GM12864 (cell line): ENCODE data around the gene PSME1.

Experiments
- DNase-seq: peaks from one replicate; pipeline ENCODE4 v3.0.0-alpha.2; 2011; ENCODE audit warnings: low read depth
- H3K4me3 ChIP-seq: 2 replicates; pipeline ENCODE4 v1.5.1; 2011; ENCODE audit warnings: mild to moderate bottlenecking, low read depth, low read length, control low read depth
- TF ChIP-seq, protein P1 (sequence below): IDR thresholded peaks from 2 replicates; pipeline ENCODE4 v1.5.1; 2011; ENCODE audit warnings: low read depth, mild to moderate bottlenecking, moderate library complexity, low read length, control low read depth, inconsistent platforms; ENCODE audit errors: missing control alignments

The PSME1 gene

DNA sequence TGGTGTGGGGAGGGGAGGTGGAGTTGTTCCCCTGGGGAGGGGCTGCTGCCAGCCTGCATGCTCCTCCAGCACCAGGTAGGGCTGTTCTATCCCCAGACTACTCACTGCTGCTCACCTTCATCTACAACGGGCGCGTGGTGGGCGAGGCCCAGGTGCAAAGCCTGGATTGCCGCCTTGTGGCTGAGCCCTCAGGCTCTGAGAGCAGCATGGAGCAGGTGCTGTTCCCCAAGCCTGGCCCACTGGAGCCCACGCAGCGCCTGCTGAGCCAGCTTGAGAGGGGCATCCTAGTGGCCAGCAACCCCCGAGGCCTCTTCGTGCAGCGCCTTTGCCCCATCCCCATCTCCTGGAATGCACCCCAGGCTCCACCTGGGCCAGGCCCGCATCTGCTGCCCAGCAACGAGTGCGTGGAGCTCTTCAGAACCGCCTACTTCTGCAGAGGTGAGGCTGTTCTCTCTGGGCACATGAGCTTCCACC, 28.6 kb downstream of the PSME1 start:
- DNase-seq: no peak
- no peak overlapping the region for H3K4me3 ChIP-seq
- TF ChIP-seq, protein P1, sequence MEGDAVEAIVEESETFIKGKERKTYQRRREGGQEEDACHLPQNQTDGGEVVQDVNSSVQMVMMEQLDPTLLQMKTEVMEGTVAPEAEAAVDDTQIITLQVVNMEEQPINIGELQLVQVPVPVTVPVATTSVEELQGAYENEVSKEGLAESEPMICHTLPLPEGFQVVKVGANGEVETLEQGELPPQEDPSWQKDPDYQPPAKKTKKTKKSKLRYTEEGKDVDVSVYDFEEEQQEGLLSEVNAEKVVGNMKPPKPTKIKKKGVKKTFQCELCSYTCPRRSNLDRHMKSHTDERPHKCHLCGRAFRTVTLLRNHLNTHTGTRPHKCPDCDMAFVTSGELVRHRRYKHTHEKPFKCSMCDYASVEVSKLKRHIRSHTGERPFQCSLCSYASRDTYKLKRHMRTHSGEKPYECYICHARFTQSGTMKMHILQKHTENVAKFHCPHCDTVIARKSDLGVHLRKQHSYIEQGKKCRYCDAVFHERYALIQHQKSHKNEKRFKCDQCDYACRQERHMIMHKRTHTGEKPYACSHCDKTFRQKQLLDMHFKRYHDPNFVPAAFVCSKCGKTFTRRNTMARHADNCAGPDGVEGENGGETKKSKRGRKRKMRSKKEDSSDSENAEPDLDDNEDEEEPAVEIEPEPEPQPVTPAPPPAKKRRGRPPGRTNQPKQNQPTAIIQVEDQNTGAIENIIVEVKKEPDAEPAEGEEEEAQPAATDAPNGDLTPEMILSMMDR: no peak

DNA sequence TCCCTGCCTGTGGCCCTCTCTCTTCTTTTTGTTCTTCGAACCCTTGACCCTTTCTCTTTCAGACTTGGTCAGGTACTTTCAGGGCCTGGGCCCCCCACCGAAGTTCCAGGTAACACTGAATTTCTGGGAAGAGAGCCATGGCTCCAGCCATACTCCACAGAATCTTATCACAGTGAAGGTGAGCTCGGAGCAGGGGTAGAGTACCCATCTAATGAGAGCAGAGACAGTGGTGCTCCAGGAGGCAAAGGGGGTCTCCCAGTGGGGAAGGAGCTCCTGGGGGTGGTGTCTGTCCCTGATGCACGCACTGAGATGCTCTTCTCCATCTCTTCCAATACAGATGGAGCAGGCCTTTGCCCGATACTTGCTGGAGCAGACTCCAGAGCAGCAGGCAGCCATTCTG, 29.8 kb downstream of the PSME1 start:
- no peak for DNase-seq
- TF ChIP-seq, protein P1: no peak
- H3K4me3 ChIP-seq: no peak overlapping the region

DNA sequence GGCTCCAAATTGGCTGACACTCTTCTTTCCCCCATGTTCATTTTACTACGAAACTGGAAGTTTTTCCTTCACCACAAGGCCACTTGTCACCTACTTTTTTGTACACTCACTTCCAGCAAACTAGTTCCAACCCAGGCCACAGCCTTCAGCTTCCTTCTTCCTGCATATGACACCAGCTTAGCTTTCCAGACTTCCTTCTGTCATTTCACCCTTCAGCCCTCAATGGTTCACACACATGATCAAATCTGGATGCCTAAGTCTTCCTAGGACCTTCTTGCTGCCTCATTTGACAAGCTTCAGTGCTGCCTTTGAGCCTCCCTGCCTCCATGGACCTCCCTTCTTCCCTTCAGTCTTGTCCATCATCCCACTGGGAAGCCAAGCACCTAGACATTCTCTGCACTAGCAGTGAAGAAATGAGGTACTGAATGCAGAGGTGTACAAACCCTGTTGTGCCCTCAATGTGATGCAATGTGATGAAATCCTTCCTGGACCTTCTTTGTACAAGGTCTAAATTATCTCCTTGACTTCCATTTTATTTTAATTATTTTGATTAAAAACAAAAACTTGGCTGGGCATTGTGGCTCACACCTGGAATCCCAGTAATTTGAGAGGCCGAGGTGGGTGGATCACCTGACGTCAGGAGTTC, 31.6 kb downstream of the PSME1 start:
- DNase-seq: no peak
- H3K4me3 ChIP-seq: no peak overlapping the region
- TF ChIP-seq, protein P1: no peak

DNA sequence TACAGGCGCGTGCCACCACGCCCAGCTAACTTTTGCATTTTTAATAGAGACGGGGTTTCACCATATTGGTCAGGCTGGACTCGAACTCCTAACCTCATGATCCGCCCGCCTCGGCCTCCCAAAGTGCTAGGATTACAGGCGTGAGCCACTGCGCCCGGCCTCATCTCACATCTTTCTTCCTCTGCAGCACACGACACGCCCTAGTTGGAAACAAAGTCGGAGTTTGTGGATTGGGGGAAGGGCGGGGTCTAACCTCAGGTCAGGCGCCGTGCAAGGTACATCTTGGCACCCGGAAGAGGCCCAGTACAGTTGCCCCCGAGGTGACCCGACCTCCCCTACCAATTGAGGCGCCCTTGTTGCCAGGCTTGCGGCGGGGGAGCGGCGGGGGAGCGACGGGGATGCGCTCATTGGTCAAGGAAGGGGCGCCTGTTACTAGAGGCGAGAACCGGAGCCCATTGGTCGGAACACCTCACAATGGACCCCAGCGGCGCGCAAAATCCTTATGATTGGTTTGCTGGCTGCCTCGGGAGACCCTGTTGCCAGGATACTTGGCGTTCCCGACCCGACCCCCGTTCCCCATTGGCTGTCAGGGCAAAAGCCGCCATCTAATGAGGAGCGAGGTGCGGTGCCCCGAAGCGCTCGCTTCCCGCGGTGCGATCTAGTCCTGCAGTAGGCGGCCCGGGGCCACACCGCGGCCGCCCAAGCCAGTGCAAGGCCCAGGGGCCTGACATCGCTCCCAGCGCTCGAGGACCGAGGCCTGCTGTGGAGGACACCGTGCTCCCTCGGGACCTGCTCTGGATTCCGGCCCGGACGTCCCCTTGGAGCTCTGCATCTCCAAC, 35.6 kb downstream of the PSME1 start, which contains the start of gene REC8:
REC8 (plus strand) TSS at position 659 of the 839 bp plus-strand sequence. CDS start 473 bp downstream, outside the sequence.
- peak; percentile 80 for DNase-seq
- H3K4me3 ChIP-seq: peak within 1 kb of the TSS; percentile 65
- TF ChIP-seq, protein P1: no peak

DNA sequence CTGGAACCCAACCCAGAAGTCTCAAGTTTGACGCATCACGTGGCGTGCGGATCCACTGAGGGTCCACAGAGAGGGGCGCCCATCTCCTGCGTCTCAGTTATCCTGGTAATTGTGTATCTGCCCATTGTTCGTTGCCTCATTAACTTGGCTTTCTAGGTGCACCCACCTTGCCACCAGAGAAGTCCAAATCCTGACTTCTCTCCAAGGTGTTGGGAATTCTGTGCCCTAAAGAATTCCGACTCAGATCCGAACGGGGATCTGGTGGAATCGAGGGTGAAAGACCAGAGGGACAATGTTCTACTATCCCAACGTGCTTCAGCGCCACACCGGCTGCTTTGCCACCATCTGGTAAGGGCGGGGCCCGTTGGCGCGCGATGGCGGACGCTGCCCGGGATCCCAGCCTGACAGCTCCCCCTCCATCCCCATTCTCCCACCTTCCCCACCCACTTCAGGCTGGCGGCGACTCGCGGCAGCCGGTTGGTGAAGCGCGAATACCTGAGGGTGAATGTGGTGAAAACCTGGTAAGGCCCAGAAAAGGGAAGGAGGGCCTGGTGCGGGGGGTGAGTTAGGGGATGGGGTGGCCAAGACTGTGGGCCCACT, 36.4 kb downstream of the PSME1 start:
- DNase-seq: no peak
- H3K4me3 ChIP-seq: peak overlapping the region; percentile 65
- TF ChIP-seq, protein P1: no peak

DNA sequence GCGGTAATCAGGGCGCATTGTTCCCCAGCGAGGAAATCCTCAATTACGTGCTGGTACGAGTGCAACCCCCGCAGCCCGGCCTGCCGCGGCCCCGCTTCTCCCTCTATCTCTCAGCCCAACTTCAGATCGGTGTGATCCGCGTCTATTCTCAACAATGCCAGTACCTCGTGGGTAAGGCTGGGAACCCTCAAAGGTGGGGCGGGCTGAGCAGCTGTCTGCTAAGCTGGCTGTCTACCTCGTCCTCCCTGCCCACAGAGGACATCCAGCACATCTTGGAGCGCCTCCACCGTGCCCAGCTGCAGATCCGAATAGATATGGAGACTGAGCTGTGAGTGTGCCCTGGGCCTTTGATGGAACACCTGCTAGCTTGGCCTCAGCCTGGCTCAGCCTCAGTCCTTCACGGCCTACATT, 36.9 kb downstream of the PSME1 start:
- H3K4me3 ChIP-seq: peak overlapping the region; percentile 65
- no peak for DNase-seq
- TF ChIP-seq, protein P1: no peak
